IPS-11a (cell line): ENCODE measurements around the gene PRTG.

Source experiments
- H3K4me3 ChIP-seq: one replicate; pipeline ENCODE4 v1.5.1; 2013; ENCODE audit warnings: low read depth, low read length, control low read depth

PRTG gene

DNA sequence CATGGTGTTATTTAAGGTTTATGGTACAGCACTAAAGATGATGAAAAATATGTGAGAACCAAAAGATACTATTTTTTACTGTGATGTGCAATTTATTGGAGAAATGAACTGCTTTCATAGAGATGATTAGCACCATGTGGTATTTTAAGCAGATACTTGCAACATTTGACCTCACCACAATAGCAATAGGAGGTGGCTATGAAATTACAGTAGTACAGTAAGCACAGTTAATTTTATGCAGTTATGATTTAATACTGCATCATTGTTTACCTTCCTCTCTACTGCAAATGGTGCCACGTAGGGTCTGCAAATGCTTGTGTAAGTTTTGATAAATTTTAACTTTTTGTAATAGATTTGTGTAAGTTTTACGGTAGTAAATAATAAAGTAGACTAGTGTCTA, 168.9 kb downstream of the PRTG start:
- no peak overlapping the region for H3K4me3 ChIP-seq

DNA sequence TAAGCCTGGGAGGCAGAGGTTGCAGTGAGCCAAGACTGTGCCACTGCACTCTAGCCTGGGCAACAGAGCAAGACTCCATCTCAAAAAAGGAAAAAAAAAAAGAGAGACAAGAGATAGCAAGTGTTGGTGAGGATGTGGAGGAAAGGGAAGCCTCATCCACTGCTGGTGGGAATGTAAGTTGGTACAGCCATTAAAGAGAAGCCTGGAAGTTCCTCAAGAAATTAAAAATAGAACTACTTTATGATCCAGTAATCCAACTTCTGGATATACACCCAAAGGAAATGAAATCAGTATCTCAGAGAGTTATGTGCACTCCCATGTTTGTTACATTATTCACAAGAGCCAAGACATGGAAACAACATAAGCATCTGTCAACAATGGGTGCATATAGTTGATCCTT, 169.7 kb downstream of the PRTG start:
- H3K4me3 ChIP-seq = no peak overlapping the region

DNA sequence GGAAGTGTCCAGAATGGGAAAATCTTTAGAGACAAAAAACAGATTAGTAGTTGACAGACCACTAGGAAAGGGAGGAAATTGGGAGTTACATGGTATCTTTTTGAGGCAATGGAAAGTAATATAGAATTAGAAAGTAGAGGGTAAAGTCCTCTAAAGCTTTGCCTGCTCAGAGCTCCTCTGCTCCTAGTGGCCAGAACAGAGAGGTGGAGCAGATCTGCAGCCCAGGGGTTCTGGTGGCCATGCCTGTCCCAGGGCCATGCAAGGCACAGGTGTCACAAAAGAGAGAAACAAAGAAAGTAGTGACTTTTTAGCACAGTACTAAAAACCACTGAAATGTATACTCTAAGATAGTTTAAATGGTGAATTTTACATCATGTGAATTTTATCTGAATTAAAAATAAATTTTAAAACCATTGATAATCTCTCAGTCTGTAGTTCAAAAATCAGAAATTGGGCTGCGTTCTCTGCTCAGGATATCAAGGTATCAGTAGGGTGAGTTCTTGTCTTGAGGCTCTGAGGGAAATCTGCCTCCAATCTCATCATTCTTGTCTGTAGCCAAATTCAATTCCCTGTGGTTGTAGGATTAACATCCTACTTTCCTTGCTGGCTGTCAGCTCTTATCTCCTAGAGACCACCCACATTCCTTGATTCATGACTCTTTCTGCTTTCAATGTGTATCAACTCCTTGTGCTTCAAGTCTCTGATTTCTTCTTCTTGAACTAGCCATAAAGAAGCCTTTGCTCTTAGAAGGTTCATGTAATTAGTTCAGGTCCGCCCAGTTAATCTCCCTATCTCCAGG, 178.4 kb downstream of the PRTG start:
- no peak overlapping the region for H3K4me3 ChIP-seq

DNA sequence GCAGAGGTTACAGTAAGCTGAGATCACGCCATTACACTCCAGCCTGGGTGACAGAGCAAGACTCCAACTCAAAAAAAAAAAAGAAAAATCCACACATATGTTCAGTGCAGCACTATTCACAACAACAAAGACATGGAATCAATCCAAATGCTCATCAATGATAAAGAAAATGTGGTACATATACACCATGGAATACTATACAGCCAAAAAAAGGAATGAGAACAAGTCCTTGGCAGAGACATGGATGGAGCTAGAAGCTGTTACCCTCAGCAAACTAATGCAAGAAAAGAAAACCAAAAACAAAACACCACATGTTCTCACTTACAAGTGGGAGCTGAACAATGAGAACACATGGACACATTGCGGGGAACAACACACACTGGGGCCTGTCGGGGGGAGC, 180.4 kb downstream of the PRTG start:
- no peak overlapping the region for H3K4me3 ChIP-seq
